GM18499 (cell line): ENCODE data around the gene NAP1L4.

Experiments used
- ATAC-seq: cut with Tn5 transposase; IDR thresholded peaks from one replicate; pipeline ENCODE4 v1.9.1; 2021; ENCODE audit warnings: moderate number of reproducible peaks; ENCODE audit not compliant: insufficient read depth, unreplicated experiment

The NAP1L4 gene

GRCh38 chr11:2995893-2996554 is 3.9 kb upstream of the NAP1L4 start:
- ATAC-seq = no peak

- ATAC-seq = no peak
These were observed 3.0 kb upstream of the NAP1L4 start for GRCh38 chr11:2995031-2995561.

- ATAC-seq = no peak
These were observed 2.2 kb upstream of the NAP1L4 start for GRCh38 chr11:2994336-2994730.

- no peak for ATAC-seq
These were observed 832 bp upstream of the NAP1L4 start for GRCh38 chr11:2992997-2993325.

GRCh38 chr11:2991452-2992233 is 486 bp downstream of the NAP1L4 start:
- ATAC-seq = no peak

GRCh38 chr11:2990617-2991451 is 1.3 kb downstream of the NAP1L4 start:
- no peak for ATAC-seq

GRCh38 chr11:2989551-2989950 is 2.6 kb downstream of the NAP1L4 start:
- no peak for ATAC-seq

- no peak for ATAC-seq
These were observed 3.1 kb downstream of the NAP1L4 start for GRCh38 chr11:2989006-2989405.

GRCh38 chr11:2987881-2988861 is 4.0 kb downstream of the NAP1L4 start:
- ATAC-seq = no peak

GRCh38 chr11:2983908-2984307 is 8.2 kb downstream of the NAP1L4 start:
- ATAC-seq = no peak

- ATAC-seq = no peak
These were observed 9.9 kb downstream of the NAP1L4 start for GRCh38 chr11:2982214-2982613.

GRCh38 chr11:2981130-2981529 is 11.0 kb downstream of the NAP1L4 start:
- ATAC-seq = no peak

- ATAC-seq = no peak
These were observed 11.8 kb downstream of the NAP1L4 start for GRCh38 chr11:2980168-2980840.

- no peak for ATAC-seq
These were observed 15.0 kb downstream of the NAP1L4 start for GRCh38 chr11:2977113-2977512.

GRCh38 chr11:2976294-2977063 is 15.7 kb downstream of the NAP1L4 start:
- no peak for ATAC-seq

- ATAC-seq = no peak
These were observed 16.5 kb downstream of the NAP1L4 start for GRCh38 chr11:2975594-2975993.

GRCh38 chr11:2974272-2974671 is 17.9 kb downstream of the NAP1L4 start:
- no peak for ATAC-seq

GRCh38 chr11:2968341-2968900 is 23.7 kb downstream of the NAP1L4 start:
- ATAC-seq = no peak
